K562 (cell line): ENCODE results near the gene PTCH2. TPM values are rescaled to one million over a fixed set of nuclear protein-coding genes. Genes with fewer than 3 reads are reported as not detected.

Source experiments
- CREB3L1 ChIP-seq: fragments of 450-650 bp; IDR thresholded peaks from 2 replicates; pipeline ENCODE4 v1.6.1; 2014; ENCODE audit warnings: low read depth, mild to moderate bottlenecking, moderate library complexity, borderline replicate concordance
- GABPB2 ChIP-seq: fragments of 250-450 bp; sonication (Bioruptor Pico); conservative IDR thresholded peaks from 2 replicates; pipeline ENCODE4 v1.5.1; 2021; ENCODE audit warnings: mild to moderate bottlenecking
- KDM4B ChIP-seq, 2 experiments: fragments of 450-650 bp in 1 of 2; sonication (generic) in 1 of 2; IDR thresholded peaks; 2 replicates each; pipeline ENCODE4 v1.6.1; 2016 to 2017; ENCODE audit warnings: borderline replicate concordance in 2 of 2, antibody characterized with exemption in 1 of 2, low read depth in 1 of 2, mild to moderate bottlenecking in 1 of 2
- NFXL1 ChIP-seq: fragments of 450-650 bp; formaldehyde crosslinking; IDR thresholded peaks from 2 replicates; pipeline ENCODE4 v1.4.0; 2021; ENCODE audit warnings: mild to moderate bottlenecking
- PML ChIP-seq: IDR thresholded peaks from 2 replicates; pipeline ENCODE4 v1.6.1; 2012; ENCODE audit warnings: low read length, inconsistent platforms
- POLR2G ChIP-seq: fragments of 200-400 bp; formaldehyde crosslinking; IDR thresholded peaks from 2 replicates; pipeline ENCODE4 v1.6.1; 2017; ENCODE audit warnings: low read depth, mild to moderate bottlenecking, antibody characterized with exemption, low read length, moderate library complexity
- RBFOX2 ChIP-seq: fragments of 200-400 bp; formaldehyde crosslinking; IDR thresholded peaks from 2 replicates; pipeline ENCODE4 v1.6.1; 2017; ENCODE audit warnings: low read depth, mild to moderate bottlenecking, low read length, moderate library complexity
- SAP30 ChIP-seq: fragments of 200-600 bp; sonication (generic); IDR thresholded peaks from 2 replicates; pipeline ENCODE4 v1.6.1; 2012; ENCODE audit warnings: borderline replicate concordance, low read depth, mild to moderate bottlenecking, moderate library complexity, low read length, control low read depth, inconsistent platforms; ENCODE audit not compliant: insufficient read depth, poor library complexity, severe bottlenecking
- SMAD4 ChIP-seq: fragments of 250-450 bp; sonication (Bioruptor Pico); conservative IDR thresholded peaks from 2 replicates; pipeline ENCODE4 v1.8.0; 2021; ENCODE audit warnings: inconsistent platforms, mild to moderate bottlenecking, moderate library complexity
- TAF15 ChIP-seq: fragments of 200-400 bp; formaldehyde crosslinking; IDR thresholded peaks from 2 replicates; pipeline ENCODE4 v1.6.1; 2017; ENCODE audit warnings: mild to moderate bottlenecking, low read depth, low read length, moderate library complexity
- TEAD1 ChIP-seq, 2 experiments: fragments of 450-650 bp in 1 of 2; sonication (generic) in 1 of 2; formaldehyde crosslinking; IDR thresholded peaks; 2 replicates each; pipeline versions ENCODE4 v1.4.0 to v1.8.0; 2020 to 2022; ENCODE audit warnings: mild to moderate bottlenecking in 2 of 2, missing genetic modification reagents in 1 of 2
- ZKSCAN1 ChIP-seq: fragments of 150-350 bp; IDR thresholded peaks from 2 replicates; pipeline ENCODE4 v1.6.1; 2016; ENCODE audit warnings: low read depth, low read length
- ZKSCAN3 ChIP-seq: fragments of 250-450 bp; sonication (Bioruptor Pico); IDR thresholded peaks from 2 replicates; pipeline ENCODE4 v1.4.0; 2020
- polyA plus RNA-seq, 8 experiments: library from polyadenylated mRNA; depleted of rRNA in 4 of 8; stranded (reverse) in 5 of 8; unstranded in 3 of 8; fragments of >200 nt; fragmentation: Nextera tagmentation in 2 of 8; fragmentation: Illumina TruSeq in 1 of 8; extraction: Ambion mirVana in 2 of 8; extraction: Trizol in 1 of 8; gene quantifications; 2 replicates each; pipeline versions ENCODE4 v1.2.1 to v1.2.3, GENCODE V29; 2011 to 2014; ENCODE audit warnings: inconsistent platforms in 1 of 8, missing spikeins in 1 of 8
- total RNA-seq, 7 experiments: library from RNA; depleted of rRNA in 6 of 7; stranded (reverse); fragments of >200 nt in 6 of 7; fragmentation: Illumina TruSeq in 2 of 7; extraction: Trizol in 2 of 7; gene quantifications; 2 replicates each; pipeline versions ENCODE4 v1.2.1 to v1.2.3, GENCODE V29; 2011 to 2021; ENCODE audit warnings: low replicate concordance in 1 of 7
- TF ChIP-seq, protein P1 (sequence below), 2 experiments: fragments of 450-650 bp; IDR thresholded peaks; 2 replicates each; pipeline ENCODE4 v1.6.1; 2016
- TF ChIP-seq, protein P2 (sequence below), 3 experiments: fragments of 200-800 bp in 1 of 3; sonication (Bioruptor generic) in 1 of 3; sonication (generic) in 1 of 3; formaldehyde crosslinking in 1 of 3; IDR thresholded peaks; 2 replicates each; pipeline versions ENCODE4 v1.6.1 to v1.8.0; 2016 to 2022; ENCODE audit warnings: mild to moderate bottlenecking in 2 of 3, missing compliant biosample characterization in 2 of 3, missing genetic modification characterization in 2 of 3, missing genetic modification reagents in 1 of 3
- TF ChIP-seq, protein P3 (sequence below): sonication (generic); formaldehyde crosslinking; IDR thresholded peaks from 2 replicates; pipeline ENCODE4 v1.8.1; 2023; ENCODE audit warnings: mild to moderate bottlenecking, missing genetic modification reagents
- TF ChIP-seq, protein P4 (sequence below): fragments of 250-450 bp; sonication (Bioruptor Pico); IDR thresholded peaks from 2 replicates; pipeline ENCODE4 v1.9.0; 2021; ENCODE audit warnings: mild to moderate bottlenecking, inconsistent platforms

The PTCH2 gene
- total and polyA plus RNA-seq, 9 of the 15 experiments (the other 6 are each of a cell fraction or from before 2014, with no cell fraction given): 0.15 to 27.3 (median 0.48) TPM; not detected in 1

GRCh38 chr1:44776730-44777068 lies 66.4 kb downstream of the PTCH2 start (continued):
- TF ChIP-seq, protein P1, sequence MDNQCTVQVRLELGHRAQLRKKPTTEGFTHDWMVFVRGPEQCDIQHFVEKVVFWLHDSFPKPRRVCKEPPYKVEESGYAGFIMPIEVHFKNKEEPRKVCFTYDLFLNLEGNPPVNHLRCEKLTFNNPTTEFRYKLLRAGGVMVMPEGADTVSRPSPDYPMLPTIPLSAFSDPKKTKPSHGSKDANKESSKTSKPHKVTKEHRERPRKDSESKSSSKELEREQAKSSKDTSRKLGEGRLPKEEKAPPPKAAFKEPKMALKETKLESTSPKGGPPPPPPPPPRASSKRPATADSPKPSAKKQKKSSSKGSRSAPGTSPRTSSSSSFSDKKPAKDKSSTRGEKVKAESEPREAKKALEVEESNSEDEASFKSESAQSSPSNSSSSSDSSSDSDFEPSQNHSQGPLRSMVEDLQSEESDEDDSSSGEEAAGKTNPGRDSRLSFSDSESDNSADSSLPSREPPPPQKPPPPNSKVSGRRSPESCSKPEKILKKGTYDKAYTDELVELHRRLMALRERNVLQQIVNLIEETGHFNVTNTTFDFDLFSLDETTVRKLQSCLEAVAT (IDR thresholded peaks at IDR 0.05): peak in 1 of 2 experiments; percentile 38; a peak in 1 of 4 replicates
- TF ChIP-seq SAP30: no peak
- no peak for TF ChIP-seq ZKSCAN1
- TF ChIP-seq SMAD4: no peak
- TF ChIP-seq, protein P2, sequence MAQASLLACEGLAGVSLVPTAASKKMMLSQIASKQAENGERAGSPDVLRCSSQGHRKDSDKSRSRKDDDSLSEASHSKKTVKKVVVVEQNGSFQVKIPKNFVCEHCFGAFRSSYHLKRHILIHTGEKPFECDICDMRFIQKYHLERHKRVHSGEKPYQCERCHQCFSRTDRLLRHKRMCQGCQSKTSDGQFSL (CRISPR knock-in tag; IDR thresholded peaks at IDR 0.05): no peak
- TF ChIP-seq, protein P2 (tag; IDR thresholded peaks at IDR 0.05): 0 out of 4 replicates have a peak, but pooled peaks of 1 of the 2 experiments have one; percentile 40
- TF ChIP-seq PML: 0 out of 2 replicates have a peak, but pooled peaks have one; percentile 14
- TF ChIP-seq, protein P3, sequence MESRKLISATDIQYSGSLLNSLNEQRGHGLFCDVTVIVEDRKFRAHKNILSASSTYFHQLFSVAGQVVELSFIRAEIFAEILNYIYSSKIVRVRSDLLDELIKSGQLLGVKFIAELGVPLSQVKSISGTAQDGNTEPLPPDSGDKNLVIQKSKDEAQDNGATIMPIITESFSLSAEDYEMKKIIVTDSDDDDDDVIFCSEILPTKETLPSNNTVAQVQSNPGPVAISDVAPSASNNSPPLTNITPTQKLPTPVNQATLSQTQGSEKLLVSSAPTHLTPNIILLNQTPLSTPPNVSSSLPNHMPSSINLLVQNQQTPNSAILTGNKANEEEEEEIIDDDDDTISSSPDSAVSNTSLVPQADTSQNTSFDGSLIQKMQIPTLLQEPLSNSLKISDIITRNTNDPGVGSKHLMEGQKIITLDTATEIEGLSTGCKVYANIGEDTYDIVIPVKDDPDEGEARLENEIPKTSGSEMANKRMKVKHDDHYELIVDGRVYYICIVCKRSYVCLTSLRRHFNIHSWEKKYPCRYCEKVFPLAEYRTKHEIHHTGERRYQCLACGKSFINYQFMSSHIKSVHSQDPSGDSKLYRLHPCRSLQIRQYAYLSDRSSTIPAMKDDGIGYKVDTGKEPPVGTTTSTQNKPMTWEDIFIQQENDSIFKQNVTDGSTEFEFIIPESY (CRISPR knock-in tag): 0 out of 2 replicates have a peak, but pooled peaks have one; percentile 8
- TF ChIP-seq, protein P4, sequence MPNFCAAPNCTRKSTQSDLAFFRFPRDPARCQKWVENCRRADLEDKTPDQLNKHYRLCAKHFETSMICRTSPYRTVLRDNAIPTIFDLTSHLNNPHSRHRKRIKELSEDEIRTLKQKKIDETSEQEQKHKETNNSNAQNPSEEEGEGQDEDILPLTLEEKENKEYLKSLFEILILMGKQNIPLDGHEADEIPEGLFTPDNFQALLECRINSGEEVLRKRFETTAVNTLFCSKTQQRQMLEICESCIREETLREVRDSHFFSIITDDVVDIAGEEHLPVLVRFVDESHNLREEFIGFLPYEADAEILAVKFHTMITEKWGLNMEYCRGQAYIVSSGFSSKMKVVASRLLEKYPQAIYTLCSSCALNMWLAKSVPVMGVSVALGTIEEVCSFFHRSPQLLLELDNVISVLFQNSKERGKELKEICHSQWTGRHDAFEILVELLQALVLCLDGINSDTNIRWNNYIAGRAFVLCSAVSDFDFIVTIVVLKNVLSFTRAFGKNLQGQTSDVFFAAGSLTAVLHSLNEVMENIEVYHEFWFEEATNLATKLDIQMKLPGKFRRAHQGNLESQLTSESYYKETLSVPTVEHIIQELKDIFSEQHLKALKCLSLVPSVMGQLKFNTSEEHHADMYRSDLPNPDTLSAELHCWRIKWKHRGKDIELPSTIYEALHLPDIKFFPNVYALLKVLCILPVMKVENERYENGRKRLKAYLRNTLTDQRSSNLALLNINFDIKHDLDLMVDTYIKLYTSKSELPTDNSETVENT (CRISPR knock-in tag): 0 out of 2 replicates have a peak, but pooled peaks have one; percentile 14
- TF ChIP-seq TAF15: no peak
- peak; percentile 54 for TF ChIP-seq POLR2G
- 0 out of 4 replicates have a peak, but pooled peaks of 1 of the 2 experiments have one; percentile 5 for TF ChIP-seq TEAD1 (CRISPR knock-in tag; IDR thresholded peaks at IDR 0.05)
- 0 out of 4 replicates have a peak, but pooled peaks of 1 of the 2 experiments have one; percentile 48 for TF ChIP-seq KDM4B (IDR thresholded peaks at IDR 0.05; ENCODE audit: borderline replicate concordance in 2 of 2, low read depth in 1 of 2)
- 0 out of 2 replicates have a peak, but pooled peaks have one; percentile 4 for TF ChIP-seq CREB3L1
- no peak for TF ChIP-seq ZKSCAN3 (CRISPR knock-in tag)
- TF ChIP-seq RBFOX2: peak; percentile 45
- no peak for TF ChIP-seq GABPB2 (CRISPR knock-in tag)
- no peak for TF ChIP-seq NFXL1 (CRISPR knock-in tag)
